T-cell (primary cell): Measurements from ENCODE around the gene TSPAN14. TPM values are rescaled to one million over a fixed set of nuclear protein-coding genes. Genes with fewer than 3 reads are reported as not detected.
A peak's percentile ranks its signal among the peaks of the same experiment; 100 is the strongest.
"Not testable (repeated sequence)": the region's sequence is repeated elsewhere in the genome, so short reads cannot be mapped to it uniquely, and the experiment has no call there.

Experiments
- ATAC-seq, 4 experiments: fragments of 200-7000 bp in 3 of 4; fragments of 150-1000 bp in 1 of 4; cut with Tn5 transposase; replicated peaks in 1 of 4; 1 replicate in 3 of 4; 2 replicates in 1 of 4; pipeline ENCODE4 v1.10.0; 2021; ENCODE audit warnings: moderate library complexity in 3 of 4, mild to moderate bottlenecking in 2 of 4, moderate number of reproducible peaks in 1 of 4
- CTCF ChIA-PET, 2 donors: fragments of 300-600 bp; sonication (Branson Sonifier 250); formaldehyde crosslinking; loops; one replicate each; lab custom pipeline; 2022; ENCODE audit warnings: antibody characterized with exemption in 2 of 2; lab: Charles Lee
- POLR2A ChIA-PET, 2 donors: fragments of 300-600 bp; sonication (Branson Sonifier 250); formaldehyde crosslinking; loops; one replicate each; lab custom pipeline; 2022; ENCODE audit warnings: antibody characterized with exemption in 2 of 2; lab: Charles Lee
- DNase-seq, 35 experiments: peaks; one replicate each; pipeline versions ENCODE4 v3.0.0 to v3.0.0-alpha.2; 2013 to 2023
- H3K27ac ChIP-seq: one replicate; pipeline ENCODE4 v1.5.1; 2013; ENCODE audit warnings: low read length
- H3K27me3 ChIP-seq, 2 experiments: replicated peaks in 1 of 2; 1 replicate in 1 of 2; 2 replicates in 1 of 2; pipeline versions ENCODE4 v1.6.1 to v1.7.0; 2013; ENCODE audit warnings: low read length in 1 of 2, mixed read lengths in 1 of 2; ENCODE audit not compliant: control insufficient read depth in 2 of 2, insufficient read depth in 2 of 2; ENCODE audit errors: extremely low read depth in 1 of 2
- H3K36me3 ChIP-seq, 2 donors: 1 replicate in 1 of 2; 2 replicates in 1 of 2; pipeline versions ENCODE4 v1.6.1 to v1.7.0; 2013; ENCODE audit warnings: low read length in 1 of 2; ENCODE audit not compliant: control insufficient read depth in 2 of 2, insufficient read depth in 1 of 2; ENCODE audit errors: extremely low read depth in 1 of 2
- H3K4me1 ChIP-seq, 2 experiments: 1 replicate in 1 of 2; 2 replicates in 1 of 2; pipeline versions ENCODE4 v1.6.1 to v1.7.0; 2013; ENCODE audit warnings: low read length in 2 of 2, mixed read lengths in 1 of 2; ENCODE audit not compliant: insufficient read depth in 2 of 2, control insufficient read depth in 1 of 2; ENCODE audit errors: extremely low read depth in 1 of 2
- H3K4me3 ChIP-seq, 2 donors: 1 replicate in 1 of 2; 2 replicates in 1 of 2; pipeline versions ENCODE4 v1.5.1 to v1.7.0; 2013; ENCODE audit warnings: mild to moderate bottlenecking in 2 of 2, low read length in 1 of 2, moderate library complexity in 1 of 2; ENCODE audit not compliant: control insufficient read depth in 1 of 2; ENCODE audit errors: extremely low read depth in 1 of 2
- H3K9me3 ChIP-seq: 2 replicates; pipeline ENCODE4 v1.7.0; 2013
- H3K27ac Mint-ChIP-seq, 2 donors: one replicate each; pipeline ENCODE4 v1.8.0; 2020 to 2021; ENCODE audit warnings: mild to moderate bottlenecking in 2 of 2, mixed read lengths in 2 of 2
- H3K27me3 Mint-ChIP-seq, 2 donors: one replicate each; pipeline ENCODE4 v1.8.0; 2021 to 2022; ENCODE audit warnings: mixed read lengths in 2 of 2
- H3K36me3 Mint-ChIP-seq: one replicate; pipeline ENCODE4 v1.8.0; 2021; ENCODE audit warnings: mixed read lengths
- H3K4me1 Mint-ChIP-seq, 3 donors: one replicate each; pipeline ENCODE4 v1.8.0; 2020 to 2022; ENCODE audit warnings: mixed read lengths in 3 of 3, mild to moderate bottlenecking in 1 of 3
- H3K4me3 Mint-ChIP-seq, 3 donors: one replicate each; pipeline ENCODE4 v1.8.0; 2020 to 2022; ENCODE audit warnings: mild to moderate bottlenecking in 3 of 3, mixed read lengths in 3 of 3, moderate library complexity in 3 of 3
- H3K9me3 Mint-ChIP-seq, 3 donors: one replicate each; pipeline ENCODE4 v1.8.0; 2020 to 2022; ENCODE audit warnings: mixed read lengths in 3 of 3
- WGBS: methylation state at CpG from one replicate; pipeline ENCODE4 v1.1.5; 2013; ENCODE audit warnings: missing lambda C conversion rate; ENCODE audit not compliant: insufficient coverage; 5-methylcytosine and 5-hydroxymethylcytosine counted together
- total RNA-seq, 35 experiments: library from RNA in 6 of 35; stranded (reverse) in 6 of 35; fragments of 120-200 nt in 1 of 35; gene quantifications; one replicate each; pipeline versions ENCODE4 v1.2.1 to v1.2.4 and lab custom pipeline; 2013 to 2026

The TSPAN14 gene
- total RNA-seq, 5 donors from 2014 or later (not counting 1 experiment from before 2014, with no cell fraction given), result 130 to 204 (median 194) TPM

DNA sequence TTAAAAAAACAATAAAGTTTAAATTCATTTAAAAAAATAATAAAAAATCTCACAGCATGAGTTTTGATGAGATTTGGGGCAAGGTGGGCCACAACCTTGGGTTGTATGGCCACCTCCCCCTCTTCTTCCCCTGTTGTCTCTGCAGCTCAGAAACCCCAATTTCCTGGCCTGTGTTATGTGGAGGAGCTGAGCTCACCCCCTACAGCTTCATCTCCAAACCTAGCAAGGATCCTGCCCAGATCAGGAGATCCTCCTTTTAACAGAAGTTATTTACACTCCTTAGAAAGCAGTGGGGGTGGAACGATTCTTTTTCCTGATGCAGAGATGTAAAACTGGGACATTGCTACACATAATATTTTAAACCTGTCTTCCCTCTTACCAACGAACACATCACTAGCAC is 76.7 kb downstream of the TSPAN14 start:
- H3K27me3 ChIP-seq, result no peaks in the 10 kb centered on the region
- H3K36me3 ChIP-seq, result peaks cover 0 to 6% of the 10 kb centered on the region in 2 donors
- POLR2A ChIA-PET, result no interaction called here
- H3K27ac ChIP-seq, result peak overlapping the region; percentile 58
- DNase-seq, result peak in 6 of 35 experiments; percentile 12 to 48 (median 24)
- H3K9me3 ChIP-seq, result no peaks in the 10 kb centered on the region
- CTCF ChIA-PET, result interaction anchor here (0.7 to 1.6 kb wide), 6 partner anchors 17 to 1156 kb away, joined by 3 to 4 read pairs (median 3); no protein-coding TSS in a partner anchor
- H3K4me1 ChIP-seq, result peaks cover 49 to 66% of the 10 kb centered on the region in 2 experiments
- H3K36me3 Mint-ChIP-seq, result no peaks in the 10 kb centered on the region
- H3K4me3 ChIP-seq, result no peak overlapping the region
- H3K4me1 Mint-ChIP-seq, result peaks cover 68 to 72% (median 68%) of the 10 kb centered on the region in 3 donors
- peak; percentile 25 to 50 (median 34) for ATAC-seq
- H3K4me3 Mint-ChIP-seq, result peak overlapping the region in 2 of 3 donors; percentile 60 to 73
- 17% methylated on average over 1 of the region's 2 CpGs for WGBS
- H3K27me3 Mint-ChIP-seq, result no peaks in the 10 kb centered on the region
- peak overlapping the region; percentile 90 to 95 for H3K27ac Mint-ChIP-seq
- H3K9me3 Mint-ChIP-seq, result no peaks in the 10 kb centered on the region

- Histone ChIP-seq H3K4me1 (peaks cover 36 to 59% of the 10 kb centered on the region in 2 experiments), H3K27ac (no peak overlapping the region), H3K36me3 (peaks cover 0 to 6% of the 10 kb centered on the region in 2 donors), H3K9me3 (no peaks in the 10 kb centered on the region), H3K4me3 (no peak overlapping the region), H3K27me3 (no peaks in the 10 kb centered on the region)
- DNase-seq (no peak), ATAC-seq (no peak)
- no peaks in the 10 kb centered on the region for H3K9me3 Mint-ChIP-seq
- H3K4me3 Mint-ChIP-seq, result peak overlapping the region in 2 of 3 donors; percentile 34 to 56
- 93% methylated on average over 2 of the region's 4 CpGs for WGBS
- H3K36me3 Mint-ChIP-seq, result no peaks in the 10 kb centered on the region
- peak overlapping the region; percentile 79 to 95 for H3K27ac Mint-ChIP-seq
- H3K27me3 Mint-ChIP-seq, result no peaks in the 10 kb centered on the region
- POLR2A ChIA-PET, result no interaction called here
- peaks cover 61 to 64% (median 64%) of the 10 kb centered on the region in 3 donors for H3K4me1 Mint-ChIP-seq
- CTCF ChIA-PET, result no interaction called here
These were observed 78.5 kb downstream of the TSPAN14 start for GRCh38 chr10:80532571-80532970.

- H3K27ac ChIP-seq, H3K4me3 ChIP-seq, H3K27me3 ChIP-seq, ATAC-seq, DNase-seq, H3K27me3 Mint-ChIP-seq, CTCF ChIA-PET, H3K4me3 Mint-ChIP-seq, H3K9me3 ChIP-seq, H3K9me3 Mint-ChIP-seq, H3K27ac Mint-ChIP-seq, POLR2A ChIA-PET, H3K36me3 Mint-ChIP-seq, H3K36me3 ChIP-seq: not testable (repeated sequence)
- peaks cover 49 to 52% (median 51%) of the 10 kb centered on the region in 3 donors for H3K4me1 Mint-ChIP-seq
- no CpG with 5 or more reads among the region's 25 CpGs for WGBS
- H3K4me1 ChIP-seq, result peaks cover 25 to 45% of the 10 kb centered on the region in 2 experiments
These were observed 79.9 kb downstream of the TSPAN14 start for GRCh38 chr10:80534059-80534458.

- H3K4me1 Mint-ChIP-seq, result peaks cover 44 to 46% (median 45%) of the 10 kb centered on the region in 3 donors
- H3K9me3 Mint-ChIP-seq, H3K27me3 Mint-ChIP-seq, H3K4me3 ChIP-seq, H3K27ac Mint-ChIP-seq, H3K4me3 Mint-ChIP-seq, H3K36me3 Mint-ChIP-seq, H3K27me3 ChIP-seq, DNase-seq, ATAC-seq, H3K36me3 ChIP-seq, H3K27ac ChIP-seq, CTCF ChIA-PET, H3K9me3 ChIP-seq, POLR2A ChIA-PET: not testable (repeated sequence)
- no CpG with 5 or more reads among the region's 30 CpGs for WGBS
- peaks cover 21 to 39% of the 10 kb centered on the region in 2 experiments for H3K4me1 ChIP-seq
These were observed 80.5 kb downstream of the TSPAN14 start for GRCh38 chr10:80534646-80535045.

DNA sequence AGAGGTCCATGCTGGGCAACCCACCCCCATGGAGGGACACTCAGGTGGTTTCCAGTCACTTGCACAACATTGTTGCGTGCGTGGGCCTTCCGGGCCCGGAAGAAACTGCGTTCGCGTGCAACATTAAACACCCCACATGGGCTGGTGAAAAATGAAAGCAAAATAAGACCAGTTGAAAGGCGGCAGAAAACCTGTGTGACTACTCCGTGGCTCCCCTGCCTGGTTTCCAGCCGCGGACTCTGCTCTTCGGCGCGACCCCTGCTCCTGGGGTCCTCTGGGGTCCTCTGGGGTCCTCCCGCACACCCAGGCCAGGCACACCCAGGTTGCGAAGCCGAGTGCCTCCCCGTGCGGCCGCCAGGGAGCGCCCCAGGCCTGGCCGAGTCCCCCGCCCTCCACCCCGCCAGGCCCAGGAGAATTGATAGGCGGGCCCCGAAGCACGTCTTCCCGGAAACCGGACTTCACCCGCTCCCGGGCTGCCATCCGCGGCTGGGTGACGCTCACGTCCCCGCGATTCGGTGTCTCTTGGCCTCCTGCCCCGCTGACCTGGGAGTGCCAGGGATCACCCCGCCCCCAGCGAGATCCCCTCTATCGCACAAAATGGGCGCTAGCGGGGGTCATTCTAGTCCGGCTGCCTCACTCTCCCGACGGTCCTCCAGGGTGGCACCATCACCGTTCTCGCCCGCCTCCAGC is 81.7 kb downstream of the TSPAN14 start:
- ATAC-seq (peak; percentile 83 to 88 (median 86)), DNase-seq (peak; percentile 52 to 85 (median 69))
- H3K4me1 Mint-ChIP-seq, result peaks cover 33 to 41% (median 38%) of the 10 kb centered on the region in 3 donors
- H3K36me3 Mint-ChIP-seq, result no peaks in the 10 kb centered on the region
- H3K27ac ChIP-seq, result peak overlapping the region; percentile 92
- peaks cover 0 to 3% of the 10 kb centered on the region in 2 experiments for H3K27me3 ChIP-seq
- H3K4me3 Mint-ChIP-seq, result peak overlapping the region; percentile 82 to 95 (median 83)
- H3K4me1 ChIP-seq, result peaks cover 13 to 27% of the 10 kb centered on the region in 2 experiments
- H3K27ac Mint-ChIP-seq, result peak overlapping the region; percentile 97 to 98
- H3K36me3 ChIP-seq, result no peaks in the 10 kb centered on the region
- POLR2A ChIA-PET, result no interaction called here
- CTCF ChIA-PET, result interaction anchor here in 1 of 2 donors (0.6 to 1.5 kb wide), 3 partner anchors 30 to 86 kb away, joined by 3 to 6 read pairs (median 4); no protein-coding TSS in a partner anchor
- peak overlapping the region; percentile 53 to 77 for H3K4me3 ChIP-seq
- H3K27me3 Mint-ChIP-seq, result no peaks in the 10 kb centered on the region
- no peaks in the 10 kb centered on the region for H3K9me3 ChIP-seq
- WGBS, result 11% methylated on average over 48 of the region's 50 CpGs
- no peaks in the 10 kb centered on the region for H3K9me3 Mint-ChIP-seq

GRCh38 chr10:80536361-80536835 is 82.3 kb downstream of the TSPAN14 start:
- ATAC-seq (no peak), DNase-seq (no peak)
- H3K4me3 ChIP-seq, result peak overlapping the region; percentile 53 to 77
- Mint-ChIP-seq H3K36me3 (no peaks in the 10 kb centered on the region), H3K4me1 (peaks cover 30 to 37% (median 37%) of the 10 kb centered on the region in 3 donors), H3K4me3 (peak overlapping the region; percentile 82 to 95 (median 83)), H3K27me3 (no peaks in the 10 kb centered on the region), H3K27ac (peak overlapping the region; percentile 97 to 98), H3K9me3 (no peaks in the 10 kb centered on the region)
- CTCF ChIA-PET, result interaction anchor here (0.6 to 1.5 kb wide), 7 partner anchors 30 to 158 kb away, joined by 3 to 6 read pairs (median 3); no protein-coding TSS in a partner anchor
- no peaks in the 10 kb centered on the region for H3K9me3 ChIP-seq
- H3K27ac ChIP-seq, result peak overlapping the region; percentile 92
- no peaks in the 10 kb centered on the region for H3K36me3 ChIP-seq
- POLR2A ChIA-PET, result interaction anchor here in 1 of 2 donors (0.5 kb wide), 1 partner anchor 25 kb away, joined by 15 read pairs; no protein-coding TSS in a partner anchor
- H3K4me1 ChIP-seq, result peaks cover 7 to 24% of the 10 kb centered on the region in 2 experiments
- WGBS, result 60% methylated on average over 7 of the region's 17 CpGs
- peaks cover 0 to 3% of the 10 kb centered on the region in 2 experiments for H3K27me3 ChIP-seq
